NT2/D1 (cell line): ENCODE measurements around the gene SELENOO.

Source experiments
- DNase-seq: peaks from one replicate; pipeline ENCODE4 v3.0.0-alpha.2; 2011; ENCODE audit warnings: low read depth, low spot score
- H3K27me3 ChIP-seq: 2 replicates; pipeline ENCODE4 v1.6.0; 2011; ENCODE audit warnings: mild to moderate bottlenecking; ENCODE audit not compliant: insufficient read length, insufficient read depth
- H3K36me3 ChIP-seq: 2 replicates; pipeline ENCODE4 v1.6.1; 2011; ENCODE audit warnings: mild to moderate bottlenecking, low read length, mixed read lengths; ENCODE audit not compliant: insufficient read depth, insufficient read length
- H3K4me1 ChIP-seq: 2 replicates; pipeline ENCODE4 v1.5.1; 2011; ENCODE audit not compliant: insufficient read depth, insufficient read length
- H3K4me3 ChIP-seq: 2 replicates; pipeline ENCODE4 v1.5.1; 2011; ENCODE audit warnings: low read depth; ENCODE audit not compliant: insufficient read length
- H3K9ac ChIP-seq: 2 replicates; pipeline ENCODE4 v1.6.0; 2011; ENCODE audit warnings: low read depth; ENCODE audit not compliant: insufficient read length
- H3K9me3 ChIP-seq: 2 replicates; pipeline ENCODE4 v1.5.1; 2011; ENCODE audit warnings: mild to moderate bottlenecking, low read length; ENCODE audit not compliant: insufficient read depth
- SUZ12 ChIP-seq: IDR thresholded peaks from 2 replicates; pipeline ENCODE4 v1.6.1; 2011; ENCODE audit not compliant: insufficient read length, insufficient read depth; ENCODE audit errors: extremely low read depth
- YY1 ChIP-seq: IDR thresholded peaks from 2 replicates; pipeline ENCODE4 v1.6.1; 2011; ENCODE audit not compliant: insufficient read length, insufficient read depth
- ZNF274 ChIP-seq: IDR thresholded peaks from 2 replicates; pipeline ENCODE4 v1.6.1; 2011; ENCODE audit warnings: mild to moderate bottlenecking, low read depth, low read length

SELENOO gene

DNA sequence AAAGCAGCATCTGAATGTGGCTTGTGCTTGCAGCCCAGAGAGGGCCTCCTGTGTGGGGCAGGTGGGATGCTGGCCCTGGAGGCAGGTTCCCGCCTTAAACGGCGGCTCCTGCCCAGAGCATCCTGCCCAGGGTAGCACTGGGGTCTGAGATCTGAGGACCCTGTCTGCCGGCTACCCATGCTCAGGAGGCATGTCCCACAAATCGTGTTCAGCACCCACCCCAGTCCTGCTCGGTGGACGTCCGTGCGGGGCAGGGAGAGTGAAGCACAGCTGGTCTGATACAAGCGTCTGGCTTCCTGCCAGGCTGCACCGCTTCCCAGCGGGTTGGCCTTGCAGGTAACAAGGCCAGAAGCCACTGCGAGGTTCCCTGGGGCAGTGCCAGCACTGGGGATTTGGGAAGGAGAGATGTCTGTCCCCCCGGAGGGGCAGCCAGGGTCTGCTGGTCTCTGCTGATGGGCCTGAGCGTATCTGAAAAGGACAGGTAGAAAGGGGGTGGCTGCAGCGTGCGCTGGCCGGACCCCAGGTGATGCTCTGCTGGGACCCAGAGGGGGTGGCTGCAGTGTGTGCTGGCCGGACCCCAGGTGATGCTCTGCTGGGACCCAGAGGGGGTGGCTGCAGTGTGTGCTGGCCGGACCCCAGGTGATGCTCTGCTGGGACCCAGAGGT is 11.5 kb upstream of the SELENOO start:
- no peaks in the 10 kb centered on the region for H3K9me3 ChIP-seq
- TF ChIP-seq SUZ12 (no peak), ZNF274 (no peak), YY1 (no peak)
- peaks cover 9% of the 10 kb centered on the region for H3K4me1 ChIP-seq
- H3K4me3 ChIP-seq: no peak overlapping the region
- no peak overlapping the region for H3K9ac ChIP-seq
- H3K27me3 ChIP-seq: no peaks in the 10 kb centered on the region
- peaks cover 40% of the 10 kb centered on the region for H3K36me3 ChIP-seq
- no peak for DNase-seq

- Histone ChIP-seq H3K27me3 (no peaks in the 10 kb centered on the region), H3K9me3 (no peaks in the 10 kb centered on the region), H3K4me3 (no peak overlapping the region), H3K36me3 (peaks cover 45% of the 10 kb centered on the region), H3K9ac (no peak overlapping the region), H3K4me1 (peaks cover 9% of the 10 kb centered on the region)
- no peak for DNase-seq
- no peak for TF ChIP-seq ZNF274
These were observed 11.0 kb upstream of the SELENOO start for GRCh38 chr22:50189849-50190181.

GRCh38 chr22:50190182-50190940 is 10.4 kb upstream of the SELENOO start:
- peaks cover 49% of the 10 kb centered on the region for H3K36me3 ChIP-seq
- H3K4me3 ChIP-seq: no peak overlapping the region
- H3K9me3 ChIP-seq: no peaks in the 10 kb centered on the region
- no peaks in the 10 kb centered on the region for H3K27me3 ChIP-seq
- DNase-seq: no peak
- H3K9ac ChIP-seq: no peak overlapping the region
- TF ChIP-seq SUZ12: no peak
- TF ChIP-seq YY1: no peak
- TF ChIP-seq ZNF274: no peak
- H3K4me1 ChIP-seq: peaks cover 9% of the 10 kb centered on the region

GRCh38 chr22:50190941-50191741 is 9.7 kb upstream of the SELENOO start:
- Histone ChIP-seq H3K36me3 (peaks cover 52% of the 10 kb centered on the region), H3K9ac (no peak overlapping the region), H3K9me3 (no peaks in the 10 kb centered on the region), H3K4me3 (no peak overlapping the region), H3K4me1 (peaks cover 9% of the 10 kb centered on the region), H3K27me3 (no peaks in the 10 kb centered on the region)
- no peak for TF ChIP-seq ZNF274
- no peak for TF ChIP-seq SUZ12
- TF ChIP-seq YY1: no peak
- no peak for DNase-seq

DNA sequence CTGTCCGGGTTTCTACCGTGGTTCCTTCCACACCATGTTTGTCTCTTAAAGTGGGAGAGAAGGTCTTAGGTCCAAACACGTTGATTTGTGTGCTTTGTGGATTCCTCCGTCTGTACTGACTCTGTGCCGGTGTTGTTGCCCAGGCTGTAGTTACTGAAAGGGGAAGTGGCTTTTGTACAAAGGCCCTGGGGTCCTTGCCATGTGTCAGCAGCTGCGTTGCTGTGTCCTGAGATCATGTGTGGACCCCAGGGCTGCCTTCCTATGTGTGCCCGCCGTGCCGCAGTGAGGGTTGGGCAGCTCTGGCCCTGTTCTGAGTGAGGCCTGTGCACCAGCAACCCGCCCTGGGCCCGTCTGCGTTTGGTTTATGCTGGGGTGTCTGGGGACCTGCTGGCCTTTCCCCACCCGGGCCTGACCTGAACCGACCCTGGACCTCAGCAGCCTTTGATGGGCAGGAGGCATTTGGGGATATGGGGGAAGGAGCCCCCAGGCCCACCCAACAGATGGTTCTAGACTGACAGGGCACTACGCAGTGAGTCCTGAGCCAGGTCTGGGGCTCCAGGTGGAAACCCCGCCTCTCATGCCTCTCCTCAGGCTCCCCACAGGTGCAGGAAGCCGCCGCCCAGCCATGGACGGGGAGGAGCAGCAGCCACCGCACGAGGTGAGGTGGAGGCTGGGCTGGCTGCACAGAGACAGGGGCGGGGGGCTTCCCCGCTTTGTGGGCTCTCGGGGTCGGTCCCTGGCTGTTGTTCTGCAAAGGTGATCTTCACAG is 8.2 kb upstream of the SELENOO start:
- peaks cover 59% of the 10 kb centered on the region for H3K36me3 ChIP-seq
- H3K9ac ChIP-seq: no peak overlapping the region

GRCh38 chr22:50193621-50194020 is 7.2 kb upstream of the SELENOO start:
- Histone ChIP-seq H3K27me3 (no peaks in the 10 kb centered on the region), H3K9me3 (no peaks in the 10 kb centered on the region), H3K9ac (no peak overlapping the region), H3K4me3 (no peak overlapping the region), H3K36me3 (peaks cover 56% of the 10 kb centered on the region), H3K4me1 (peaks cover 4% of the 10 kb centered on the region)
- no peak for TF ChIP-seq ZNF274
- no peak for TF ChIP-seq YY1
- no peak for TF ChIP-seq SUZ12
- DNase-seq: no peak

More for the DNA sequence above, 8.2 kb upstream of the SELENOO start:
- no peaks in the 10 kb centered on the region for H3K9me3 ChIP-seq
- H3K4me1 ChIP-seq: peaks cover 4% of the 10 kb centered on the region
- no peak for DNase-seq
- H3K27me3 ChIP-seq: no peaks in the 10 kb centered on the region
- H3K4me3 ChIP-seq: no peak overlapping the region
- TF ChIP-seq YY1: no peak
- TF ChIP-seq ZNF274: no peak
- no peak for TF ChIP-seq SUZ12
